Measurements from ENCODE around the gene RNASE2. TPM values are rescaled to one million over a fixed set of nuclear protein-coding genes. Genes with fewer than 3 reads are reported as not detected.
"Not testable (repeated sequence)": the region's sequence is repeated elsewhere in the genome, so short reads cannot be mapped to it uniquely, and the experiment has no call there.

RNASE2 gene
- polyA plus RNA-seq (2013, experiment 1 of 2; ENCODE audit: insufficient read length), result not detected
- polyA plus RNA-seq (2013, experiment 2 of 2; ENCODE audit: insufficient read length), result not detected

- DNase-seq, result peak; percentile 9
Measured at GRCh38 chr14:20954736-20955537, at the start of gene RNASE2. TSS of gene RNASE2 (plus strand) at chr14:20955487. CDS start at chr14:20955772, 285 bp downstream.

- no peak for DNase-seq
Measured at GRCh38 chr14:20905676-20906075, 49.6 kb upstream of the RNASE2 start.

DNA sequence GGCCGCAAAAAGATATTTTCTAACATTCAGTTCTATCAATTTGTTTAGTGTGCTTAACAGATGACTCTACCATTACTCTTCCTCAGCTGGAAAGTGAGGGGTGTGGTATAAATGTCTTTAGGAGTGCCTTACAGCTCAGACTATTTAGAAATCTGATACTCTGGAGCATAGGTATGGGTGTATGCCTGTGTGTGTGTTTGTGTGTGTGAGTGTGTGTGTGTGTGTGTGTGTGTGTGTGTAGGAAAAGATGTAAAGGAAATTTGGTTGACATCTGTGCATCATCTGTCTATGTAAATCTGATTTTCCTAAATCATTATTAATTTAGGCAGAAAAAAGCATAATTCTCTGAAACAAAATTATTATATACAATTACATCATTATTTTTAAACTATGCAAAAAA lies 48.1 kb upstream of the RNASE2 start:
- DNase-seq, result no peak

GRCh38 chr14:20910822-20911221 lies 44.5 kb upstream of the RNASE2 start:
- DNase-seq, result not testable (repeated sequence)

GRCh38 chr14:20919038-20919756 lies 36.1 kb upstream of the RNASE2 start:
- DNase-seq, result not testable (repeated sequence)

- not testable (repeated sequence) for DNase-seq
Measured at GRCh38 chr14:20923766-20924297, 31.5 kb upstream of the RNASE2 start.

- peak; percentile 6 for DNase-seq
Measured at GRCh38 chr14:20934148-20934762, 21.0 kb upstream of the RNASE2 start.

- DNase-seq, result no peak
Measured at GRCh38 chr14:20935303-20935984, 19.8 kb upstream of the RNASE2 start.

DNA sequence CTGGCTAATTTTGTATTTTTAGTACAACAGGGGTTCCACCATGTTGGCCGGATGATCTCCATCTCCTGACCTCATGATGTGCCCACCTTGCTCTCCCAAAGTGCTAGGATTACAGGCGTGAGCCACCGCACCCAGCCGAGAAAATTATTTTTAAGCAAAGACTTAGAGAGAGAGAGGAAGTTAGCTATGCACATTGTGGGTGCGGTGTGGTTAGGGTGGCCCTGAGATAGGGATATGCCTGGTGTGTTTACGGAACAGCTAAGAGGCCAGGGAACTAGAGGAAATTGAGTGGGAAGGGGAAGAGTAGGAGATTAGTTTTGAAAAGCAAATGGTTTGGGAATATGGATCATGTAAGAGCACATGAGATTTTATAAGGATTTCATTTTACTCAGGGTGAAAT lies 10.1 kb upstream of the RNASE2 start:
- DNase-seq, result not testable (repeated sequence)

DNA sequence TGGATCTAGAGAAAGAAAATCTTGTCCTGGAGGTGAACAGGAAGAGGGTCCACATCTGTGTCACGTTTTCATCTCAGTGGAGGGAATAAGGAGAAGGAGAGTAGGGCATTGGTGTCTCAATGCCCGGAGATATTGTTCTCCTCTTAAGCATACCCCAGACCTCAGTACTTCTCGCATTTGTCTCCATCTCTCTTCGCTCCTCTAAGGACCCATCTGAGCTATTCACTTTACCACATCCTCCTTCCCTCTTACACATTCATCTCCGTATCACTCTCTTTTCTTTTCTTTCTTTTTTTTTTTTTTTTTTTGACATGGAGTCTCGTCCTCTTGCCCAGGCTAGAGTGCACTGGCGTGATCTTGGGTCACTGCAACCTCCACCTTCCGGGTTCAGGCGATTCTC lies 8.6 kb upstream of the RNASE2 start:
- not testable (repeated sequence) for DNase-seq

- DNase-seq, result not testable (repeated sequence)
Measured at GRCh38 chr14:20955538-20955873, 219 bp downstream of the RNASE2 start.

GRCh38 chr14:20956376-20956976 lies 1.2 kb downstream of the RNASE2 start:
- no peak for DNase-seq

DNA sequence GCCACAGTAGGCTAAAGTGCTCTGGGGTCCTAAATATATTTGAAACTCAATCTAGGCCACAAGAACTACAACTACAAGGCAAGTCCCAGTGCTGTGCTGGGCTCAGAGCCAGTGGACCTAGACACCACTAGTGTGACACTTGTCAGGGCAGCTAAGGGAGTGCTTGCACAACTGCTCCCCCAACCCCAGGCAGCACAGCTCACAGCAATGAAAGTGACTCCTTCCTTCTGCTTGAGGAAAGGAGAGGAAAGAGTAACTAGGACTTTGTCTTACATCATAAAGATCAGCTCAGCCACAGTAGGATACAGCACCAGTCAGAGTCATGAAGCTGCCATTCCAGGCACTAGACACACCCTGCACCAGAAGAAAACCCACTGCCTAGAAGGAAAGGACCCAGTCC lies 3.7 kb downstream of the RNASE2 start:
- DNase-seq, result not testable (repeated sequence)

DNA sequence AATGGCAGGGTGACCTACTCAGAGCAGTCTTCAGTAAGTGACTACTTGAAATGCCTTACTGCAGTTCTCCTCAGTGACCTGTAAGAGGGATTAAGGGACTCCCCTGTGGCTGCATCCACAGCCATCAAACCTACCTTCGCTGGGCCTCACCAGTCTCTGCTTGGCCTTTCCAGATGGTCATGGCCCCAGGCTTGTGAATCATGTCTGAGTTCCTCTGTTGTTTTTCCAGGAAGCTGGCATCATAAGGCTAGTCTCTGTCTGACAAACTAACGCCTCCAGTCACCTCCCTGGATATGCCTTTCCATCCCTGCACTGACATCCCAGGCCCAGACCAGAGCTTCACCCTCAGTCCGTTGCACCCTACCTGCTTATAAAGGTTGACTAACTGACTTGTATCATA lies 14.0 kb downstream of the RNASE2 start:
- DNase-seq, result no peak

GRCh38 chr14:20970647-20970982 lies 15.3 kb downstream of the RNASE2 start:
- DNase-seq, result no peak

DNA sequence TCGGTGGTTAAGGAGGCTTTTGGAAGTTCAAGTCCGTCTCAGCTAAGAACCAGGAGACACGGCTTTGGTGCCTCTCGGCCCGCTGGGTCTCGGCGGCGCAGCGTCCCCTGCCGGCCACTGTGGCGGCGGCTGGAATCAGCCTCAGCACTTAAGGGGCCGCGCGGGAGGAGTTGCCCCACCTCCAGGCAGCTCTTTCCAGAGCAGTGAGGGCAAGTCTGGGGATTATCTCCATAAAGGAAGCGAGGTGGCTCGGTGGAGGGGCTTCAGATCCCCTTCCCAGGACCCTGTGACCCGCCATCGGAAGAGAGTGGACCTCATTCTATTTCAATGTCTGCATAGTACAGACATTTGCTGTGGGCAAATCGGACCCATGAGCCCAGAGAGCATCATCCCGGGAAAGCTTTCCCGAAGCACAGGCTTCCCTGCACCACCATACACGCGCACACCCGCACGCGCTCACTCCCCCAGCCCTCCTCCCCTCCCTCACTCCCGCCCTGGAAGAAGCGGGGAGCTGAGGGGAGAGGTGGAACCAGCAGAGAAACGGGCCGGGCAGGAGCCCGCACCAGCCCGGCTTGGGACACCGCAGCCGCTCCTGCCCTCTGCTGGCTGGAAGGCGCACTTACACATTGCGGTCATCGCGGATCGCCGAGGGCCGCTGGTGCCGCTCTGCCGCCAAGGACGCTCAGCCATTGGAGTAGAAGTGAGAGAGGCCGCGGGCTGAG lies 15.9 kb downstream of the RNASE2 start:
- DNase-seq, result peak; percentile 85

- no peak for DNase-seq
Measured at GRCh38 chr14:20971705-20972021, 16.4 kb downstream of the RNASE2 start.

GRCh38 chr14:20973501-20973900 lies 18.2 kb downstream of the RNASE2 start:
- DNase-seq, result no peak

DNA sequence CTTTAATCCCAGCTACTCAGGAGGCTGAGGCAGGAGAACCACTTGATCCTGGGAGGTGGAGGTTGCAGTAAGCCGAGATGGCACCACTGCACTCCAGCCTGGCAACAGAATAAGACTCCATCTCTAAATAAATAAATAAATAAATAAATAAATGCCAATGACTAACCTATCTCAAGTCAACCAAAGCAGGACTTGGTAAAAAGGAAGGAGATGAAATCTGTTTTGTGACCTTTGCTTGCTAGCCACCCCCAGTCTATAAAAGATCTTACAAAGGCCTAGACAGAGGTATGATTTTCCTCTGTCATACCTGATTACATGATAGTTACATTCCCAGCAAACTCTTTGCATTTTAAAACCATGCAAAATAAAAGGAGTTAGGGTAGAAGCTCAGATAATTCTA lies 21.0 kb downstream of the RNASE2 start:
- no peak for DNase-seq

GRCh38 chr14:20978687-20979086 lies 23.4 kb downstream of the RNASE2 start:
- no peak for DNase-seq

GRCh38 chr14:20980906-20981305 lies 25.6 kb downstream of the RNASE2 start:
- no peak for DNase-seq
